Neutrophil (primary cell): Measurements from ENCODE around the gene S100A12.
A peak's percentile ranks its signal among the peaks of the same experiment; 100 is the strongest.

Source experiments
- H3K27ac ChIP-seq: fragments of 200-600 bp; sonication (generic); 2 replicates; pipeline ENCODE4 v1.5.1; 2016; ENCODE audit warnings: mild to moderate bottlenecking, moderate library complexity
- H3K27me3 ChIP-seq: fragments of 200-600 bp; sonication (generic); 2 replicates; pipeline ENCODE4 v1.6.0; 2016; ENCODE audit warnings: mild to moderate bottlenecking
- H3K36me3 ChIP-seq: fragments of 200-600 bp; sonication (generic); 2 replicates; pipeline ENCODE4 v1.5.1; 2017
- H3K4me1 ChIP-seq, 2 experiments: fragments of 200-600 bp in 1 of 2; sonication (generic) in 1 of 2; 1 replicate in 1 of 2; 2 replicates in 1 of 2; pipeline versions ENCODE4 v1.5.1 to v1.6.1; 2013 to 2016; ENCODE audit warnings: low read depth in 1 of 2, low read length in 1 of 2, mild to moderate bottlenecking in 1 of 2, moderate library complexity in 1 of 2; ENCODE audit not compliant: control insufficient read depth in 1 of 2, insufficient read depth in 1 of 2
- H3K4me3 ChIP-seq, 2 experiments: fragments of 200-600 bp in 1 of 2; sonication (generic) in 1 of 2; 1 replicate in 1 of 2; 2 replicates in 1 of 2; pipeline ENCODE4 v1.5.1; 2013 to 2016; ENCODE audit warnings: low read depth in 1 of 2, low read length in 1 of 2, mild to moderate bottlenecking in 1 of 2, moderate library complexity in 1 of 2
- H3K9me3 ChIP-seq: fragments of 200-600 bp; sonication (generic); 2 replicates; pipeline ENCODE4 v1.5.1; 2016
- TF ChIP-seq, protein P1 (sequence below): fragments of 200-600 bp; sonication (generic); IDR thresholded peaks from 2 replicates; pipeline ENCODE4 v1.5.1; 2016; ENCODE audit warnings: antibody characterized with exemption

Gene S100A12

DNA sequence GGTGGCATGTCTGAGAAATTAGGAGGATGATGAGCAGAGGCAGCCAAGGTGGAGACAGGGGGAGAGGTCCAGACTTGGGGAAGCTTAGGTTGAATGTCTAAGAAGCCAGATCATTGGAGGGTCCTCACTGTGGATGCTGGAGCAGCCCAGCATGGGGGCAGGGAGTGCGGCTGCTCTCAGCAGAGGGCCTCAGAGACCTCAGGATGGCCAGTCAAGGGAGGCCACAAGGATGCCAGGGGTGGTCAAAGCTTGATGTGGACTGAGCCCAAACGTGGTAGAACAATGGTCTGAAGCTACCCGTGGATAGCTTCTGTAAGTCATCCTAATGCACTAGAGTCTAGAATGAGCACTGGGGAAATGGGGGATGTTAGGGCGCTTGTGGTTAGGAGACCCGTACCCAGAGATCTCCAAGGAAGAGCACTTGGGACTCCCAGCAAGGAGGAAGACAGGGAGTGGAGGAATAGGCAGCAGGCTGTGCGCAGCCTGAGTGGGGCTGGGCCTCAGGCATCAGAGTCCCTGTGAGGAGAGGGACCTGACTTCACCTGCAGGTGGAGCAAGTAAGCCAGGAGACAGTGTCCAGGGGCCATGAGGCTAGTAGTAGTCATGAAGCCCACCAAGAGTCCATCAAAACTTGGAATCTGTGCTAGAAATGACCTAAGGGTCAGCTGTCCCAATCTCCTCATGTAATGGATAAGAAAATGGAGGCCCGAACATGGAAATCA is 22.0 kb downstream of the S100A12 start:
- H3K9me3 ChIP-seq = no peaks in the 10 kb centered on the region
- H3K4me3 ChIP-seq = no peak overlapping the region
- TF ChIP-seq, protein P1, sequence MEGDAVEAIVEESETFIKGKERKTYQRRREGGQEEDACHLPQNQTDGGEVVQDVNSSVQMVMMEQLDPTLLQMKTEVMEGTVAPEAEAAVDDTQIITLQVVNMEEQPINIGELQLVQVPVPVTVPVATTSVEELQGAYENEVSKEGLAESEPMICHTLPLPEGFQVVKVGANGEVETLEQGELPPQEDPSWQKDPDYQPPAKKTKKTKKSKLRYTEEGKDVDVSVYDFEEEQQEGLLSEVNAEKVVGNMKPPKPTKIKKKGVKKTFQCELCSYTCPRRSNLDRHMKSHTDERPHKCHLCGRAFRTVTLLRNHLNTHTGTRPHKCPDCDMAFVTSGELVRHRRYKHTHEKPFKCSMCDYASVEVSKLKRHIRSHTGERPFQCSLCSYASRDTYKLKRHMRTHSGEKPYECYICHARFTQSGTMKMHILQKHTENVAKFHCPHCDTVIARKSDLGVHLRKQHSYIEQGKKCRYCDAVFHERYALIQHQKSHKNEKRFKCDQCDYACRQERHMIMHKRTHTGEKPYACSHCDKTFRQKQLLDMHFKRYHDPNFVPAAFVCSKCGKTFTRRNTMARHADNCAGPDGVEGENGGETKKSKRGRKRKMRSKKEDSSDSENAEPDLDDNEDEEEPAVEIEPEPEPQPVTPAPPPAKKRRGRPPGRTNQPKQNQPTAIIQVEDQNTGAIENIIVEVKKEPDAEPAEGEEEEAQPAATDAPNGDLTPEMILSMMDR = no peak
- H3K27ac ChIP-seq = peak overlapping the region; percentile 100
- peaks cover 80 to 82% of the 10 kb centered on the region in 2 experiments for H3K4me1 ChIP-seq
- no peaks in the 10 kb centered on the region for H3K27me3 ChIP-seq
- H3K36me3 ChIP-seq = peaks cover 9% of the 10 kb centered on the region

DNA sequence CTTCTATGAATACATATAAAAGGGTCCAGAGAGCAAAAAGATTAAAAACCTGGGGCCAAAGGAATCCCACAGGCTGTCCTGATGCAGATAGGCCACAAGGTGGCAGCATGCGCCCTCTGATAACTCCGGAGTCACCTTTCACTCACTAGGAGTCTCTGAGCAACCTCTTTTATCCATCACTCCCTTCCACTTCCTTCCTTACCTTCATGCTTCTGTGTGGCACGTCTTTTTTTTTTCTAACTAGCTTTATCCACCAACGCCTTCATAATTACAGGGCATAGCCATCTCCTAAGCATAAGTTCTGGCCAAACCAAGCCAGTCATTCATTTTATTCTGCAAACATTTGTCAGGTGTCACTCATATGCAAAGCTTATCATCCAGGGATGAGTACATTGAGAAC is 22.9 kb downstream of the S100A12 start:
- no peaks in the 10 kb centered on the region for H3K27me3 ChIP-seq
- H3K4me1 ChIP-seq = peaks cover 75 to 80% of the 10 kb centered on the region in 2 experiments
- no peak overlapping the region for H3K4me3 ChIP-seq
- H3K27ac ChIP-seq = peak overlapping the region; percentile 100
- TF ChIP-seq, protein P1 = peak; percentile 93
- peaks cover under 1% of the 10 kb centered on the region for H3K36me3 ChIP-seq
- H3K9me3 ChIP-seq = no peaks in the 10 kb centered on the region

DNA sequence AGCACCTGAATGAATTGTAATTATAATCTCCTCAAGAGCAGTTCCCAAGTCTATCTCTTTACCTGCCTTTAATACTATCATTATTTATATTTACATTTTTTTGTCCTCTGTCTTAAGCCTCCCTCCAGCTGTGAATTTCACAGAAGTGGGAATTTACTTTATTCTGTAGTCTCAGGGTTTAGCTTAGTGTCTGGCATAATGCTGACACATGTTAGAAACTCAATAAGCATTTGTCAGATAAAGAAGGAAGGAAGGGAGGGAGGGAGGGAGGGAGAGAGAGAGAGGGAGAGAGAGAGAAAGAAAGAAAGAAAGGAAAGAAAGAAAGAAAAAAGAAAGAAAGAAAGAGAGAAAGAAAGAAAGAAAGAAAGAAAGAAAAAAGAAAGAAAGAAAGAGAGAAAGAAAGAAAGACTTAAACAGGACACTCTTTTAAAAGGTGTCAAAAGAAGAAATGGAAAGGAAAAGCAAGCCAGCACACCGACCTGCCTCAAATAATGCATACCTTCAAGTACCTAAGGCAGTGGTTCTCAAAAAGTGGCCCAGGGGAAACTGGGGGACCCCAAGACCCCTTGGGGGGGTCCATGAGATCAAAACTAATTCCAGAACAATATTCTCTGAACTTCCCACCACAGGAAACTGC is 25.0 kb downstream of the S100A12 start:
- H3K27ac ChIP-seq = no peak overlapping the region
- peaks cover 66 to 72% of the 10 kb centered on the region in 2 experiments for H3K4me1 ChIP-seq
- no peak overlapping the region for H3K4me3 ChIP-seq
- no peaks in the 10 kb centered on the region for H3K27me3 ChIP-seq
- no peaks in the 10 kb centered on the region for H3K9me3 ChIP-seq
- TF ChIP-seq, protein P1 = no peak
- H3K36me3 ChIP-seq = no peaks in the 10 kb centered on the region

DNA sequence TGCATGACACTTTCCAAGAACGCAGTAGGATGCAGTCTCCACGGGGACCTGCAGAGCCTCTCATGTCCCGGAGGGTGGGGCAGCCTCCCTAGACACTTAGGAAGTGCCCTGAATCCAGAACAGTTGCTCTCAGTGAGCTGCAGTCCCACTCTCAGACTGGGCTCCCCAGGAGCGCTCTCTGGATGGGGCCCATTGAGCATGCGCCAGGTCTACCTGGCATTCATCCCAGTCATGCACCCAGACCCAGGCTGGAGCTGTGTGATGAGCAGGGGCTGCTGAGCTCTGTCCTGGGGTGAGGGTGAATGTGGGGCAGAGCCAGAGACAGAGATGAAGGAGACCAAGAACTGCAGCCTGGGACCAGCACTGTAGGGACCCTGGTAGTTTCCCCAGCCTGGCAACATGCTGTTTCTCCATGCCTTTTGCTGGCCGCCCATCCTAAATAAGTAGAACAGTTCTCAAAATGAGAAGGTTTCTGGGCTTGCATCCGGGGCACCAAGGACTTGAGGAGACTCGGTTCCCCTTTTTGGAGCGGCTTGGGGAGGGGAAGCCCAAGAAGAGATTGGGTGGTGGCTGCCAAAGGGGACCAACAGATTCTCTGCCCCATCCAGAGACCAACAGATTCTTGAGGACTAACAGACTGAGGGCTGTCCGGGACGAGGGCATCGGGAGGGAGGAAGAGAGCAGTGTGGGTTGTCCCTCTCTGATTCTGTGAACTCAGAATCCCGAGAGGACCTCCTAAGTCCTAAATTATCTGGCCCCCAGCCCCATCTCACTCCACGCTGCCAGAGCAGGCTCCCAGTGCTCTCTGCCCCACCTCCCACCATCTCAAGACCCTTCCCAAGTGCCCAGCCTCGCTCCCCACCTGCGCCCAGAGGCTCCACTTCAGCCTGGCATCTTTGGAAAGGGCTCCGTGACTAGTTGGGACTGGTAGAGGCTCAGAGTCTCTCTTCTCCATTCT is 25.8 kb downstream of the S100A12 start:
- peak overlapping the region; percentile 10 for H3K27ac ChIP-seq
- H3K27me3 ChIP-seq = no peaks in the 10 kb centered on the region
- H3K4me1 ChIP-seq = peaks cover 66 to 72% of the 10 kb centered on the region in 2 experiments
- no peaks in the 10 kb centered on the region for H3K36me3 ChIP-seq
- no peak overlapping the region for H3K4me3 ChIP-seq
- H3K9me3 ChIP-seq = no peaks in the 10 kb centered on the region
- TF ChIP-seq, protein P1 = no peak

DNA sequence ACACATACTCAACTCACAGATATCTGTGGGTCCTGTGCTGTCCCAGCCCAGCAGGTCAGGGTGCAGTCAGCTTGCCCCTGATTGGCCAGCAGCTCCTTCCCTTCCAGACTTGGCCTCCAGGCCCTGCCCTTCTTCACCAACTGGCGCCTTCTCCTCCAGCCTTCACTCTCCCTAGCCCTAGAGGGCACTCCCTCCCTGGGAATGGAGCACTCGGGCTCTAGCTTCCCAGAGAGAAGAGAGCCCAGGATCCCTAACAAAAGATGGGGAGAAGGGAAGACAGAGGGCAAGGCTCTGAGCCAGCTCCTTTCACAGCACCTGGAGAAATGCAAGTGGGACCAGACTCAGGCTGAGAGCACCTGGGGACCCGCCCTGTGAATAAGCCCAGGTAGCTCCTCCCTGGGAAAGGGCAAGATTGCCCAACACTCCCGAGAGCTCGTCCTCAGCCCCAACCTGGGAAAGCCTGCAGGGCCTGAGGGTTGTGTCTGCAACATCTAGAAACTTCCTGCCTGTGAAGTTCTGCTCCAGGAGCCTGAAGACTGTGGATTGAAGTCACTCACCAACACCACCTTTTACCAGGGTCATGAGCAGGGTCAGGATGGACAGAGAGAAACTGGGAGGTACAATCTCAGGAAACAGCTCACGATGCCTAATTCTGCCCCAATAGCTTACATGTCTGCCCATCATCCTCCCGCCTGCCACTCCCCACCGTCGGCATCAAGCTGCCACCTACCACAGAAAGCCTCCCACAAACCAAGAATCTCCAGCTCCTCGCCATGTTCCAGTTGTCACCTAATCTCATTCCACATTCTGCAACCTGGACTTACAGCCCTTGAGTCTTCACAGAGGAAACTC is 26.7 kb downstream of the S100A12 start, which contains the start of gene PGLYRP4:
Gene PGLYRP4, minus strand, starts transcription at position 331 of the 852 bp plus-strand sequence. CDS start 909 bp downstream, outside the sequence.
- TF ChIP-seq, protein P1 = no peak
- no peaks in the 10 kb centered on the region for H3K36me3 ChIP-seq
- no peak within 1 kb of the TSS for H3K4me3 ChIP-seq
- no peaks in the 10 kb centered on the region for H3K9me3 ChIP-seq
- peaks cover 66 to 72% of the 10 kb centered on the region in 2 experiments for H3K4me1 ChIP-seq
- peak within 1 kb of the TSS; percentile 10 for H3K27ac ChIP-seq
- H3K27me3 ChIP-seq = no peaks in the 10 kb centered on the region
